Lung (tissue), 12 donors: ENCODE measurements around the gene VSIG4. TPM values are rescaled to one million over a fixed set of nuclear protein-coding genes. Genes with fewer than 3 reads are reported as not detected.

Experiments
- ATAC-seq: fragments of 200-7000 bp; cut with Tn5 transposase; one replicate; pipeline ENCODE4 v1.9.1; 2020; ENCODE audit warnings: moderate number of reproducible peaks; ENCODE audit not compliant: insufficient read depth, low FRiP score
- DNase-seq, 3 donors: peaks; one replicate each; pipeline ENCODE4 v3.0.0-alpha.2; 2013 to 2017
- H3K27ac ChIP-seq, 2 donors: one replicate each; pipeline ENCODE4 v1.5.1; 2013; ENCODE audit warnings: mild to moderate bottlenecking in 2 of 2, moderate library complexity in 2 of 2, control low read depth in 1 of 2, inconsistent platforms in 1 of 2, low read depth in 1 of 2, low read length in 1 of 2
- H3K27me3 ChIP-seq, 3 donors: one replicate each; pipeline ENCODE4 v1.5.1; 2013; ENCODE audit warnings: low read length in 2 of 3; ENCODE audit not compliant: control insufficient read depth in 3 of 3, insufficient read depth in 3 of 3
- H3K36me3 ChIP-seq, 4 donors: one replicate each; pipeline ENCODE4 v1.5.1; 2013; ENCODE audit warnings: low read length in 4 of 4, mild to moderate bottlenecking in 1 of 4, moderate library complexity in 1 of 4; ENCODE audit not compliant: control insufficient read depth in 4 of 4, insufficient read depth in 4 of 4
- H3K4me1 ChIP-seq, 5 donors: one replicate each; pipeline ENCODE4 v1.5.1; 2013; ENCODE audit warnings: low read length in 5 of 5, mild to moderate bottlenecking in 2 of 5, moderate library complexity in 1 of 5; ENCODE audit not compliant: control insufficient read depth in 5 of 5, insufficient read depth in 5 of 5
- H3K4me3 ChIP-seq: one replicate; pipeline ENCODE4 v1.5.1; 2013; ENCODE audit warnings: mild to moderate bottlenecking, control low read depth, moderate library complexity
- H3K9ac ChIP-seq, 2 donors: one replicate each; pipeline ENCODE4 v1.5.1; 2013; ENCODE audit warnings: low read length in 2 of 2, control low read depth in 1 of 2; ENCODE audit not compliant: insufficient read depth in 1 of 2
- H3K9me3 ChIP-seq, 4 donors: one replicate each; pipeline ENCODE4 v1.5.1; 2013; ENCODE audit warnings: low read length in 3 of 4, mild to moderate bottlenecking in 1 of 4, moderate library complexity in 1 of 4; ENCODE audit not compliant: control insufficient read depth in 4 of 4, insufficient read depth in 3 of 4
- CTCF ChIP-seq: IDR thresholded peaks from 2 replicates; pipeline ENCODE4 v1.5.1; 2012; ENCODE audit warnings: mild to moderate bottlenecking; ENCODE audit errors: control extremely low read depth, extremely low read depth
- WGBS, 2 donors: extraction: QIAGEN DNeasy Blood & Tissue Kit; methylation state at CpG; one replicate each; pipeline ENCODE4 v1.1.7; 2013; 5-methylcytosine and 5-hydroxymethylcytosine counted together
- polyA plus RNA-seq, 2 donors: library from polyadenylated mRNA; stranded (reverse); fragments of 200-250 nt; gene quantifications; one replicate each; pipeline ENCODE4 v1.2.1, GENCODE V29; 2013
- total RNA-seq, 2 donors: library from RNA; depleted of rRNA in 1 of 2; stranded (reverse); fragments of >200 nt in 1 of 2; gene quantifications; one replicate each; pipeline ENCODE4 v1.2.1, GENCODE V29; 2014 to 2021
- donor health status: control.
- donor health status: control.
- donor health status: Bipolar disorder and iron deficiency.
- donor health status: healthy.
- donor health status: DM: yes; HTN: yes; CAD: no.

The VSIG4 gene
- total and polyA plus RNA-seq, 4 donors = 13.7 to 255 (median 154) TPM

- H3K27me3 ChIP-seq = no peaks in the 10 kb centered on the region
Observed at GRCh38 chrX:66024092-66024467, 15.8 kb downstream of the VSIG4 start.

GRCh38 chrX:66023385-66024091 lies 16.3 kb downstream of the VSIG4 start:
- DNase-seq (no peak), ATAC-seq (no peak)
- 85 to 88% methylated on average over 5 of the region's 5 CpGs for WGBS, 2 donors
- no peak overlapping the region for H3K27ac ChIP-seq
- no peaks in the 10 kb centered on the region for H3K4me1 ChIP-seq
- peaks cover 0 to 2% (median 0%) of the 10 kb centered on the region in 4 donors for H3K9me3 ChIP-seq
- H3K27me3 ChIP-seq = no peaks in the 10 kb centered on the region
- TF ChIP-seq CTCF = no peak
- no peaks in the 10 kb centered on the region for H3K36me3 ChIP-seq
- no peak overlapping the region for H3K9ac ChIP-seq
- H3K4me3 ChIP-seq = no peak overlapping the region

More at GRCh38 chrX:66024092-66024467, 15.8 kb downstream of the VSIG4 start:
- peaks cover 0 to 2% (median 0%) of the 10 kb centered on the region in 4 donors for H3K9me3 ChIP-seq
- WGBS, 2 donors = 65 to 91% methylated on average over 1 of the region's 1 CpG
- no peak for TF ChIP-seq CTCF
- DNase-seq = no peak
- H3K9ac ChIP-seq = no peak overlapping the region
- H3K27ac ChIP-seq = no peak overlapping the region
- no peaks in the 10 kb centered on the region for H3K4me1 ChIP-seq
- H3K36me3 ChIP-seq = no peaks in the 10 kb centered on the region
- no peak overlapping the region for H3K4me3 ChIP-seq
- ATAC-seq = no peak

- ATAC-seq = no peak
- no peaks in the 10 kb centered on the region for H3K4me1 ChIP-seq
- no peak overlapping the region for H3K4me3 ChIP-seq
- no peak for TF ChIP-seq CTCF
- 35 to 61% methylated on average over 5 of the region's 5 CpGs for WGBS, 2 donors
- H3K36me3 ChIP-seq = no peaks in the 10 kb centered on the region
- H3K27me3 ChIP-seq = no peaks in the 10 kb centered on the region
- no peak for DNase-seq
- H3K9ac ChIP-seq = no peak overlapping the region
- H3K27ac ChIP-seq = no peak overlapping the region
- peaks cover 0 to 2% (median 0%) of the 10 kb centered on the region in 4 donors for H3K9me3 ChIP-seq
Observed at GRCh38 chrX:66022632-66023384, 17.1 kb downstream of the VSIG4 start.
